PC-9 (cell line): ENCODE data around the gene TRABD. TPM values are rescaled to one million over a fixed set of nuclear protein-coding genes. Genes with fewer than 3 reads are reported as not detected.

Experiments used
- BruUV-seq: library from RNA; stranded (reverse); fragments of 400-500 nt; replicated peaks from 2 replicates; lab custom pipeline; 2021; lab: Mats Ljungman, UMichigan
- CTCF ChIA-PET: fragments of 300-600 bp; sonication (Branson Sonifier 250); formaldehyde crosslinking; loops from one replicate; lab custom pipeline; 2022; ENCODE audit warnings: antibody characterized with exemption; lab: Charles Lee
- POLR2A ChIA-PET: fragments of 300-600 bp; sonication (Branson Sonifier 250); formaldehyde crosslinking; loops from one replicate; lab custom pipeline; 2022; ENCODE audit warnings: antibody characterized with exemption; ENCODE audit not compliant: unreplicated experiment; lab: Charles Lee
- DNase-seq, 2 experiments: peaks; one replicate each; pipeline versions ENCODE4 v3.0.0 to v3.0.0-alpha.2; 2015 to 2022; ENCODE audit warnings: mixed read lengths in 1 of 2
- H2AFZ ChIP-seq: fragments of 200-600 bp; sonication (generic); 2 replicates; pipeline ENCODE4 v1.8.1; 2017; ENCODE audit warnings: antibody characterized with exemption
- H3F3A ChIP-seq: fragments of 200-600 bp; sonication (generic); 2 replicates; pipeline ENCODE4 v1.8.1; 2017; ENCODE audit warnings: antibody characterized with exemption, mild to moderate bottlenecking, low read depth; ENCODE audit not compliant: insufficient read depth
- H3K27ac ChIP-seq: fragments of 200-600 bp; sonication (generic); 2 replicates; pipeline ENCODE4 v1.6.1; 2016; ENCODE audit warnings: mixed run types
- H3K27me3 ChIP-seq: fragments of 200-600 bp; sonication (generic); 2 replicates; pipeline ENCODE4 v1.6.1; 2016; ENCODE audit warnings: low read depth, mixed run types; ENCODE audit not compliant: insufficient read depth
- H3K36me3 ChIP-seq: fragments of 200-600 bp; sonication (generic); 2 replicates; pipeline ENCODE4 v1.6.1; 2016; ENCODE audit warnings: low read depth, mixed run types
- H3K4me1 ChIP-seq: fragments of 200-600 bp; sonication (generic); replicated peaks from 2 replicates; pipeline ENCODE4 v1.6.1; 2016; ENCODE audit warnings: mixed run types; ENCODE audit not compliant: insufficient read depth
- H3K4me2 ChIP-seq: fragments of 200-600 bp; sonication (generic); 2 replicates; pipeline ENCODE4 v1.6.1; 2017; ENCODE audit warnings: mixed run types
- H3K4me3 ChIP-seq: fragments of 200-600 bp; sonication (generic); 2 replicates; pipeline ENCODE4 v1.6.1; 2016; ENCODE audit warnings: mixed run types
- H3K79me2 ChIP-seq: fragments of 200-600 bp; sonication (generic); 2 replicates; pipeline ENCODE4 v1.6.1; 2017; ENCODE audit warnings: low read depth, mixed run types
- H3K9me2 ChIP-seq: fragments of 200-600 bp; sonication (generic); 2 replicates; pipeline ENCODE4 v1.8.1; 2017; ENCODE audit warnings: mild to moderate bottlenecking; ENCODE audit not compliant: insufficient read depth
- H3K9me3 ChIP-seq: fragments of 200-600 bp; sonication (generic); 2 replicates; pipeline ENCODE4 v1.8.1; 2016; ENCODE audit warnings: low read depth; ENCODE audit not compliant: insufficient read depth
- H4K20me1 ChIP-seq: fragments of 200-600 bp; sonication (generic); 2 replicates; pipeline ENCODE4 v1.8.1; 2017; ENCODE audit not compliant: insufficient read depth
- EZH2 ChIP-seq: fragments of 200-600 bp; sonication (generic); IDR thresholded peaks from 2 replicates; pipeline ENCODE4 v1.8.0; 2017; ENCODE audit warnings: antibody characterized with exemption, low read depth
- intact Hi-C: fragments of 100-400 bp; cut with micrococcal nuclease; formaldehyde crosslinking; loops from one replicate; pipeline ENCODE4 v1.10.0; 2022; ENCODE audit not compliant: unreplicated experiment
- total RNA-seq: library from RNA; stranded (reverse); gene quantifications from 2 replicates; pipeline ENCODE4 v1.2.3, GENCODE V29; 2021
- TF ChIP-seq, protein P1 (sequence below): fragments of 200-600 bp; sonication (generic); conservative IDR thresholded peaks from 2 replicates; pipeline ENCODE4 v1.6.1; 2017; ENCODE audit warnings: mixed run types, antibody characterized with exemption, mild to moderate bottlenecking, moderate library complexity

The TRABD gene
- total RNA-seq, 1 experiment from 2014 or later: 68.2 TPM

GRCh38 chr22:50171319-50171964 lies 14.3 kb upstream of the TRABD start:
- no peaks in the 10 kb centered on the region for H3K27me3 ChIP-seq
- no peaks in the 10 kb centered on the region for H3K9me2 ChIP-seq
- no TSS peak for BruUV-seq
- H3K9me3 ChIP-seq: no peaks in the 10 kb centered on the region
- DNase-seq: no peak
- H3K27ac ChIP-seq: no peak overlapping the region
- H2AFZ ChIP-seq: peak overlapping the region; percentile 23; the same call in 1 of the 2 replicates
- peaks cover 4% of the 10 kb centered on the region; the same call in 1 of the 2 replicates for H3K79me2 ChIP-seq
- TF ChIP-seq, protein P1, sequence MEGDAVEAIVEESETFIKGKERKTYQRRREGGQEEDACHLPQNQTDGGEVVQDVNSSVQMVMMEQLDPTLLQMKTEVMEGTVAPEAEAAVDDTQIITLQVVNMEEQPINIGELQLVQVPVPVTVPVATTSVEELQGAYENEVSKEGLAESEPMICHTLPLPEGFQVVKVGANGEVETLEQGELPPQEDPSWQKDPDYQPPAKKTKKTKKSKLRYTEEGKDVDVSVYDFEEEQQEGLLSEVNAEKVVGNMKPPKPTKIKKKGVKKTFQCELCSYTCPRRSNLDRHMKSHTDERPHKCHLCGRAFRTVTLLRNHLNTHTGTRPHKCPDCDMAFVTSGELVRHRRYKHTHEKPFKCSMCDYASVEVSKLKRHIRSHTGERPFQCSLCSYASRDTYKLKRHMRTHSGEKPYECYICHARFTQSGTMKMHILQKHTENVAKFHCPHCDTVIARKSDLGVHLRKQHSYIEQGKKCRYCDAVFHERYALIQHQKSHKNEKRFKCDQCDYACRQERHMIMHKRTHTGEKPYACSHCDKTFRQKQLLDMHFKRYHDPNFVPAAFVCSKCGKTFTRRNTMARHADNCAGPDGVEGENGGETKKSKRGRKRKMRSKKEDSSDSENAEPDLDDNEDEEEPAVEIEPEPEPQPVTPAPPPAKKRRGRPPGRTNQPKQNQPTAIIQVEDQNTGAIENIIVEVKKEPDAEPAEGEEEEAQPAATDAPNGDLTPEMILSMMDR: no peak
- no peak for TF ChIP-seq EZH2
- no peaks in the 10 kb centered on the region for H3K36me3 ChIP-seq
- intact Hi-C loops: no loop called here
- peak overlapping the region; percentile 99 for H3K4me2 ChIP-seq
- ChIA-PET CTCF (no interaction called here), POLR2A (no interaction called here)
- peaks cover 15% of the 10 kb centered on the region for H4K20me1 ChIP-seq
- peaks cover 10% of the 10 kb centered on the region; the same call in 1 of the 2 replicates for H3F3A ChIP-seq
- H3K4me1 ChIP-seq: peaks cover 13% of the 10 kb centered on the region
- H3K4me3 ChIP-seq: peak overlapping the region; percentile 86; the same call in 1 of the 2 replicates

- Histone ChIP-seq H4K20me1 (peaks cover 17% of the 10 kb centered on the region), H3K27me3 (no peaks in the 10 kb centered on the region), H3K79me2 (peaks cover 4% of the 10 kb centered on the region; the same call in 1 of the 2 replicates), H3F3A (peaks cover 10% of the 10 kb centered on the region; the same call in 1 of the 2 replicates), H3K36me3 (no peaks in the 10 kb centered on the region), H2AFZ (no peak overlapping the region), H3K9me3 (no peaks in the 10 kb centered on the region), H3K4me3 (no peak overlapping the region), H3K4me1 (peaks cover 13% of the 10 kb centered on the region), H3K9me2 (no peaks in the 10 kb centered on the region), H3K4me2 (peak overlapping the region; percentile 99), H3K27ac (no peak overlapping the region)
- intact Hi-C loops: no loop called here
- TF ChIP-seq, protein P1: no peak
- no peak for TF ChIP-seq EZH2
- no TSS peak for BruUV-seq
- ChIA-PET POLR2A (no interaction called here), CTCF (no interaction called here)
- DNase-seq: no peak
These were observed 13.7 kb upstream of the TRABD start for GRCh38 chr22:50171965-50172421.

DNA sequence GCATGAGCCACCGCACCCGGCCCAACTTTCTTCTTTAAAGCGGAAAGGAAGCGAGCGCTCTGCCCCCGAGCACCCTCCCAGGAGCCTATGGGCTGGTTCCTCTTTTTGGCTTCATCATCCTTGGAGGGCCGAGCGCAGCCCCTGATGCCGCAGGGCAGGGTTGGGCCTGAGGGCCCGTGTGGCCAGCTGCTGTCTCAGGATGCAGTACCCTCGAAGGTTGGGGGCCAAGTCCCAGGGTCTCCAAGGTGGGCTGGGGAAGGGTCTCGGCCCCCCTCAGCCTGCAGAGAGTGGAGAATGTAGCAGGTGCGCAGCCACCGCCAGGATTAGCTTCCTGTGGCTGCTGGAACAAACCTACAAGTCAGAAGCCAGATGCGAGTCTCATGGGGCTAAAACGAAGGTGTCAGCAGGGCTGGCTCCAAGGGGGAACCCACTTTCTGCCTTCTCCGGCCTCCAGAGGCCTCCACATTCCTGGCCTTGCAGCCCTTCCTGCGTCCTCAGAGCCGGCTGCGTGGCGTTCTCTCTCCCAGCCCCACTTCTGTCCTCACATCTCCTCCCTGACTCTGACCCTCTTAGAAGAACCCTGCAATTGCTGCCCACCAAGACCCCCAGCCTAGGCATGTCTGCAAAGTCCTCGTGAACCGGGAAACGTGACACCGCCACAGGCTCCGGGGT lies 12.3 kb upstream of the TRABD start:
- Histone ChIP-seq H3K9me2 (no peaks in the 10 kb centered on the region), H3K4me1 (peaks cover 13% of the 10 kb centered on the region), H3K79me2 (peaks cover 4% of the 10 kb centered on the region; the same call in 1 of the 2 replicates), H3K36me3 (no peaks in the 10 kb centered on the region), H3K27me3 (no peaks in the 10 kb centered on the region), H3K9me3 (no peaks in the 10 kb centered on the region), H2AFZ (no peak overlapping the region), H3K4me2 (no peak overlapping the region), H3K27ac (no peak overlapping the region), H3K4me3 (no peak overlapping the region), H3F3A (peaks cover 10% of the 10 kb centered on the region; the same call in 1 of the 2 replicates), H4K20me1 (peaks cover 17% of the 10 kb centered on the region)
- TF ChIP-seq EZH2: no peak
- TF ChIP-seq, protein P1: no peak
- intact Hi-C loops: no loop called here
- BruUV-seq: no TSS peak
- POLR2A ChIA-PET: no interaction called here
- DNase-seq: no peak
- CTCF ChIA-PET: no interaction called here
